HG02642 (cell line): ENCODE data around the gene PDE8A.

Source experiments
- ATAC-seq: cut with Tn5 transposase; IDR thresholded peaks from one replicate; pipeline ENCODE4 v1.9.1; 2021; ENCODE audit warnings: mild to moderate bottlenecking; ENCODE audit not compliant: unreplicated experiment, poor library complexity

PDE8A gene

GRCh38 chr15:85114886-85115285, 133.2 kb downstream of the PDE8A start:
- no peak for ATAC-seq

- no peak for ATAC-seq
Measured at GRCh38 chr15:85116066-85116465, 134.4 kb downstream of the PDE8A start.

- no peak for ATAC-seq
Measured at GRCh38 chr15:85116494-85116893, 134.8 kb downstream of the PDE8A start.

GRCh38 chr15:85116925-85117646, 135.4 kb downstream of the PDE8A start:
- ATAC-seq, result no peak

- ATAC-seq, result no peak
Measured at GRCh38 chr15:85118173-85118572, 136.5 kb downstream of the PDE8A start.

- no peak for ATAC-seq
Measured at GRCh38 chr15:85118581-85118980, 136.9 kb downstream of the PDE8A start.

GRCh38 chr15:85120351-85121113, 138.9 kb downstream of the PDE8A start:
- no peak for ATAC-seq

GRCh38 chr15:85124173-85124572, 142.5 kb downstream of the PDE8A start:
- no peak for ATAC-seq

GRCh38 chr15:85125056-85125661, 143.5 kb downstream of the PDE8A start:
- ATAC-seq, result no peak

- no peak for ATAC-seq
Measured at GRCh38 chr15:85128621-85129020, 147.0 kb downstream of the PDE8A start.

GRCh38 chr15:85129881-85130280, 148.2 kb downstream of the PDE8A start:
- no peak for ATAC-seq

- no peak for ATAC-seq
Measured at GRCh38 chr15:85131915-85132314, 150.3 kb downstream of the PDE8A start.

- ATAC-seq, result no peak
Measured at GRCh38 chr15:85133709-85134108, 152.1 kb downstream of the PDE8A start.

- ATAC-seq, result no peak
Measured at GRCh38 chr15:85137489-85138168, 156.0 kb downstream of the PDE8A start.

GRCh38 chr15:85139391-85139790, 157.7 kb downstream of the PDE8A start:
- no peak for ATAC-seq

GRCh38 chr15:85141726-85142125, 160.1 kb downstream of the PDE8A start:
- no peak for ATAC-seq

- no peak for ATAC-seq
Measured at GRCh38 chr15:85142312-85142711, 160.7 kb downstream of the PDE8A start.

- ATAC-seq, result no peak
Measured at GRCh38 chr15:85149465-85150129, 167.9 kb downstream of the PDE8A start.

- no peak for ATAC-seq
Measured at GRCh38 chr15:85150130-85150480, 168.4 kb downstream of the PDE8A start.

- no peak for ATAC-seq
Measured at GRCh38 chr15:85151145-85151544, 169.5 kb downstream of the PDE8A start.
